Common myeloid progenitor, CD34-positive (primary cell): Measurements from ENCODE around the gene KIAA0319L.

ENCODE experiments used
- CTCF ChIA-PET: fragments of 350-600 bp; sonication (Branson Sonifier 250); formaldehyde crosslinking; loops from one replicate; lab custom pipeline; 2021; ENCODE audit warnings: antibody characterized with exemption; lab: Charles Lee
- POLR2A ChIA-PET: fragments of 350-600 bp; sonication (Branson Sonifier 250); formaldehyde crosslinking; loops from one replicate; lab custom pipeline; 2021; ENCODE audit warnings: antibody characterized with exemption; lab: Charles Lee
- DNase-seq, 3 donors: peaks; one replicate each; pipeline versions ENCODE4 v3.0.0 to v3.0.0-alpha.2; 2013
- H3K27ac ChIP-seq, 2 experiments: 1 replicate in 1 of 2; 2 replicates in 1 of 2; pipeline ENCODE4 v1.7.0; 2013; ENCODE audit warnings: inconsistent platforms in 2 of 2, low read length in 2 of 2, mild to moderate bottlenecking in 2 of 2, low read depth in 1 of 2, moderate library complexity in 1 of 2; ENCODE audit not compliant: severe bottlenecking in 2 of 2, insufficient read depth in 1 of 2, poor library complexity in 1 of 2
- H3K27me3 ChIP-seq, 5 experiments: replicated peaks in 2 of 5; 1 replicate in 3 of 5; 2 replicates in 2 of 5; pipeline versions ENCODE4 v1.6.1 to v1.7.0; 2013; ENCODE audit warnings: low read length in 4 of 5, mild to moderate bottlenecking in 2 of 5, moderate library complexity in 2 of 5, inconsistent platforms in 1 of 5; ENCODE audit not compliant: insufficient read depth in 5 of 5, control insufficient read depth in 4 of 5
- H3K36me3 ChIP-seq, 4 experiments: 1 replicate in 2 of 4; 2 replicates in 2 of 4; pipeline versions ENCODE4 v1.6.1 to v1.7.0; 2013; ENCODE audit warnings: low read length in 3 of 4, control low read depth in 1 of 4, mild to moderate bottlenecking in 1 of 4; ENCODE audit not compliant: control insufficient read depth in 4 of 4, insufficient read depth in 4 of 4
- H3K4me1 ChIP-seq, 4 experiments: 1 replicate in 3 of 4; 2 replicates in 1 of 4; pipeline versions ENCODE4 v1.6.1 to v1.7.1; 2013; ENCODE audit warnings: low read length in 3 of 4, mild to moderate bottlenecking in 3 of 4, control low read depth in 1 of 4, inconsistent platforms in 1 of 4, moderate library complexity in 1 of 4; ENCODE audit not compliant: control insufficient read depth in 4 of 4, insufficient read depth in 4 of 4; ENCODE audit errors: control extremely low read depth in 1 of 4
- H3K4me3 ChIP-seq, 7 experiments: 1 replicate in 4 of 7; 2 replicates in 3 of 7; pipeline versions ENCODE4 v1.5.1 to v1.7.0; 2013; ENCODE audit warnings: mild to moderate bottlenecking in 7 of 7, low read length in 6 of 7, moderate library complexity in 6 of 7, inconsistent platforms in 2 of 7, low read depth in 2 of 7, control low read depth in 1 of 7; ENCODE audit not compliant: insufficient read depth in 4 of 7, control insufficient read depth in 1 of 7; ENCODE audit errors: extremely low read depth in 1 of 7
- H3K9me3 ChIP-seq, 5 experiments: 1 replicate in 4 of 5; 2 replicates in 1 of 5; pipeline versions ENCODE4 v1.6.1 to v1.7.1; 2013; ENCODE audit warnings: low read length in 4 of 5, mild to moderate bottlenecking in 2 of 5, inconsistent platforms in 1 of 5, low read depth in 1 of 5, moderate library complexity in 1 of 5; ENCODE audit not compliant: control insufficient read depth in 4 of 5, insufficient read depth in 2 of 5; ENCODE audit errors: control extremely low read depth in 1 of 5
- WGBS: methylation state at CpG from one replicate; pipeline ENCODE4 v1.1.5; 2013; ENCODE audit not compliant: insufficient coverage; 5-methylcytosine and 5-hydroxymethylcytosine counted together

The KIAA0319L gene

GRCh38 chr1:35565742-35566133 is 8.5 kb upstream of the KIAA0319L start:
- CTCF ChIA-PET, result interaction anchor here (0.7 to 5.9 kb wide), 8 partner anchors 12 to 207 kb away, joined by 3 to 97 read pairs (median 6); partner anchors contain the start of gene C1orf216
- H3K4me1 ChIP-seq, result peaks cover 0 to 22% (median 10%) of the 10 kb centered on the region in 4 experiments
- H3K9me3 ChIP-seq, result no peaks in the 10 kb centered on the region
- 99% methylated on average over 11 of the region's 11 CpGs for WGBS
- DNase-seq, result no peak
- H3K36me3 ChIP-seq, result peaks cover 0 to 68% (median 18%) of the 10 kb centered on the region in 4 experiments
- H3K27ac ChIP-seq, result no peak overlapping the region
- POLR2A ChIA-PET, result interaction anchor here (0.5 kb wide), 1 partner anchor 29 kb away, joined by 3 read pairs; no protein-coding TSS in a partner anchor
- H3K27me3 ChIP-seq, result no peaks in the 10 kb centered on the region
- no peak overlapping the region for H3K4me3 ChIP-seq

DNA sequence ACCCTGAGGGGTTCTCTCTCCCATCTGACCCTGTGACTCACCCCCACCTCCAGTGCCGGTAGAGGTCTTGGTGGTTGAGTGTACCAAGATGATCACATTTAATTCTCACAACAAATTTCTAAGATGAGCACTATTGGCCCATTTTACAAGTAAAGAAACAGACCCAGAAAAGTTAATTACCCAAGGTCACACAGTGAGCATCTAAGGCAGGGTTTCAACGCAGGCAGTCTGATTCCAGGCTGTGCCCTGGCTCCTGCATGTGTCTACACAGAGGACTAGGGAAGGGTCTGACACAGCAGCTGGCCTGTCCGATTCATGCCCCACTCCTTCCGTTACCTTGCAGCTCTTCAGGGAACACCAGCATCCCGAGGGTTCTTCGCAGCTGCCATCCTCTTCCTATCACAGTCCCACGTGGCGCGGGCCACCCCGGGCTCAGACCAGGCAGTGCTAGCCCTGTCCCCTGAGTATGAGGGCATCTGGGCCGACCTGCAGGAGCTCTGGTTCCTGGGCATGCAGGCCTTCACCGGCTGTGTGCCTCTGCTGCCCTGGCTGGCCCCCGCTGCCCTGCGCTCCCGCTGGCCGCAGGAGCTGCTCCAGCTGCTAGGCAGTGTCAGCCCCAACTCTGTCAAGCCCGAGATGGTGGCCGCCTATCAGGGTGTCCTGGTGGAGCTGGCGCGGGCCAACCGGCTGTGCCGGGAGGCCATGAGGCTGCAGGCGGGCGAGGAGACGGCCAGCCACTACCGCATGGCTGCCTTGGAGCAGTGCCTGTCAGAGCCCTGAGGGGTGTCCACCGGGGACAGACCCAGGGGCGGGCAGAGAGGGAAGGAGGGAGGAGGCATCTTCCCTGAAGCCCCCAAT is 7.9 kb upstream of the KIAA0319L start:
- 96% methylated on average over 21 of the region's 28 CpGs for WGBS
- Histone ChIP-seq H3K36me3 (peaks cover 0 to 74% (median 21%) of the 10 kb centered on the region in 4 experiments), H3K4me1 (peaks cover 0 to 22% (median 10%) of the 10 kb centered on the region in 4 experiments), H3K9me3 (no peaks in the 10 kb centered on the region), H3K4me3 (no peak overlapping the region), H3K27me3 (no peaks in the 10 kb centered on the region), H3K27ac (no peak overlapping the region)
- DNase-seq, result no peak
- CTCF ChIA-PET, result interaction anchor here (0.7 to 5.9 kb wide), 13 partner anchors 12 to 210 kb away, joined by 3 to 97 read pairs (median 5); partner anchors contain the start of gene C1orf216
- POLR2A ChIA-PET, result interaction anchor here (0.5 to 0.7 kb wide), 2 partner anchors 29 to 114 kb away, joined by 3 read pairs; no protein-coding TSS in a partner anchor

DNA sequence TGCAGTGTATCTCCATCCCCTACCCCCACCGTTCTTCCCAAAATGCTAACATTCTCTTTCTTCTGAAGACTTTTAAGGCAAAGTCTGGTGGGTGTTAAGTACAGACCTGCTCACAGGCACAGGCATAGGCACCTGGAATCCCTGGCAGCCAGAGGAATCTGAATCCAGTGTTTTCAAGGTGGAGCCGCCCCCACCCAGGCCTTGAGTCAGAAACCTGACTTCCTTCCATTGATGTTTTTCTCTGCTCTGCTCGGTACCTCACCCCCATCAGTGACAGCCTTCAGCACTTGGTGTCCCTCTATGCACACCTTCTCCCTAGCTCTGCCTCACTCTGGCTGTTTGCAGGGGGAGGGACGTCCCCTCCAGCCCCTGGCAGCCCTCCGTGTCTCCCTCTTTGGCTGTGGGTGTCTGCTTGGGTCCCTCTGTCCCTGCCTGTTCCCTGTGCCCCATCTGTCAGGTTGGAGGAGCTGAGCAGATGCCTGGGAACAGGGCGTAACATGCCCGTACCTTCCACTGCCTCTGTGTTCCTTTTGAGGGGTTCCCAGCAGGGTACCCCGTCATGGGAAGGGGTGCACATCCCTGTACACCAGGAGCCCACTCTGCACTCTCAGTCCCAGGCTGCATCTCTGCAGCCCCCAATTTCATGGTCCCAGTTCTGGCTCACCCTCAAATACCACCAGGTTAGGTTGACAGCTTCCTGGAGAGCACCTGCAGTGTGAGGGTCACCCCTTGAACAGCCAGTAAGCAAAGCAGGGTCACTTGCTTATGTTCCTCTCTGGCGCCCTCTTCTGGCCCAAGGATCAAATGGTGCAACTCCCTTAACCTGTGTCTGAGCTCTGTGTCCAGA is 7.1 kb upstream of the KIAA0319L start:
- peaks cover 0 to 76% (median 22%) of the 10 kb centered on the region in 4 experiments for H3K36me3 ChIP-seq
- no peaks in the 10 kb centered on the region for H3K9me3 ChIP-seq
- CTCF ChIA-PET, result interaction anchor here (0.9 to 5.9 kb wide), 13 partner anchors 11 to 211 kb away, joined by 3 to 97 read pairs (median 5); partner anchors contain the start of gene C1orf216
- H3K4me1 ChIP-seq, result peaks cover 0 to 24% (median 15%) of the 10 kb centered on the region in 4 experiments
- H3K27ac ChIP-seq, result no peak overlapping the region
- POLR2A ChIA-PET, result interaction anchor here (0.7 kb wide), 1 partner anchor 113 kb away, joined by 3 read pairs; no protein-coding TSS in a partner anchor
- no peak overlapping the region for H3K4me3 ChIP-seq
- 81% methylated on average over 6 of the region's 9 CpGs for WGBS
- DNase-seq, result peak; percentile 76 to 86 (median 77)
- no peaks in the 10 kb centered on the region for H3K27me3 ChIP-seq

- WGBS, result 16% methylated on average over 4 of the region's 12 CpGs
Observed at GRCh38 chr1:35563166-35563565, 6.0 kb upstream of the KIAA0319L start.

GRCh38 chr1:35561972-35562680 is 4.9 kb upstream of the KIAA0319L start:
- H3K9me3 ChIP-seq, result no peaks in the 10 kb centered on the region
- peaks cover 0 to 37% (median 29%) of the 10 kb centered on the region in 4 experiments for H3K4me1 ChIP-seq
- no peak overlapping the region for H3K4me3 ChIP-seq
- no peak for DNase-seq
- H3K36me3 ChIP-seq, result peaks cover 0 to 65% (median 20%) of the 10 kb centered on the region in 4 experiments
- WGBS, result 95% methylated on average over 12 of the region's 15 CpGs
- CTCF ChIA-PET, result interaction anchor here (0.7 to 1.4 kb wide), 8 partner anchors 9 to 207 kb away, joined by 3 to 4 read pairs (median 4); partner anchors contain the start of gene TFAP2E
- POLR2A ChIA-PET, result no interaction called here
- no peaks in the 10 kb centered on the region for H3K27me3 ChIP-seq
- no peak overlapping the region for H3K27ac ChIP-seq

More at GRCh38 chr1:35563166-35563565, 6.0 kb upstream of the KIAA0319L start:
- no peaks in the 10 kb centered on the region for H3K27me3 ChIP-seq
- ChIA-PET POLR2A (no interaction called here), CTCF (interaction anchor here (0.7 to 1.1 kb wide), 2 partner anchors 113 to 151 kb away, joined by 3 to 4 read pairs; no protein-coding TSS in a partner anchor)
- H3K27ac ChIP-seq, result no peak overlapping the region
- no peak for DNase-seq
- peak overlapping the region in 1 of 7 experiments; percentile 7 for H3K4me3 ChIP-seq
- H3K9me3 ChIP-seq, result no peaks in the 10 kb centered on the region
- peaks cover 0 to 76% (median 22%) of the 10 kb centered on the region in 4 experiments for H3K36me3 ChIP-seq
- peaks cover 0 to 34% (median 25%) of the 10 kb centered on the region in 4 experiments for H3K4me1 ChIP-seq
